GM12878 (cell line): ENCODE data around the gene CDK17. TPM values are rescaled to one million over a fixed set of nuclear protein-coding genes. Genes with fewer than 3 reads are reported as not detected.

Experiments used
- ATAC-seq: fragments of 200-7000 bp; cut with Tn5 transposase; 3 replicates; pipeline ENCODE4 v1.9.1; 2020; ENCODE audit warnings: mild to moderate bottlenecking, moderate library complexity
- BruUV-seq: library from RNA; stranded (reverse); fragments of 400-500 nt; replicated peaks from 2 replicates; lab custom pipeline; 2021; lab: Mats Ljungman, UMichigan
- CTCF ChIA-PET: fragments of 300-600 bp; sonication (Branson Sonifier 250); formaldehyde crosslinking; extraction: SDS; loops from one replicate; lab custom pipeline; 2021; ENCODE audit warnings: inconsistent platforms; lab: Yijun Ruan, JAX
- POLR2A ChIA-PET: fragments of 350-600 bp; formaldehyde crosslinking; extraction: SDS; loops from one replicate; lab custom pipeline; 2021; ENCODE audit warnings: inconsistent platforms; lab: Charles Lee
- RAD21 ChIA-PET: fragments of 300-600 bp; sonication (Branson Sonifier 250); formaldehyde crosslinking; loops from one replicate; lab custom pipeline; 2023; ENCODE audit warnings: antibody characterized with exemption; ENCODE audit not compliant: unreplicated experiment; lab: Charles Lee
- SMC1A ChIA-PET: fragments of 300-600 bp; sonication (Branson Sonifier 250); formaldehyde crosslinking; loops from one replicate; lab custom pipeline; 2023; ENCODE audit not compliant: unreplicated experiment, uncharacterized antibody; lab: Charles Lee
- DNase-seq: peaks from one replicate; pipeline ENCODE4 v3.0.0-alpha.2; 2011; ENCODE audit warnings: low read depth, low spot score
- FAIRE-seq: peaks from 3 replicates; lab custom pipeline; 2011; peaks lifted over from hg19 to GRCh38; lab: Jason Lieb, UNC
- H2AFZ ChIP-seq: 2 replicates; pipeline ENCODE4 v1.6.0; 2011; ENCODE audit warnings: low read depth, low read length, control low read depth; ENCODE audit not compliant: control insufficient read depth
- H3K27ac ChIP-seq: 2 replicates; pipeline ENCODE4 v1.5.1; 2011; ENCODE audit warnings: control low read depth; ENCODE audit not compliant: control insufficient read depth, insufficient read depth
- H3K27me3 ChIP-seq, 2 experiments: replicated peaks in 1 of 2; 2 replicates each; pipeline versions ENCODE4 v1.6.0 to v1.6.1; 2011; ENCODE audit warnings: low read length in 1 of 2; ENCODE audit not compliant: control insufficient read depth in 2 of 2, insufficient read depth in 2 of 2
- H3K36me3 ChIP-seq, 2 experiments: 2 replicates each; pipeline ENCODE4 v1.5.1; 2011; ENCODE audit warnings: low read length in 1 of 2; ENCODE audit not compliant: control insufficient read depth in 2 of 2, insufficient read depth in 2 of 2
- H3K4me1 ChIP-seq: 2 replicates; pipeline ENCODE4 v1.6.1; 2011; ENCODE audit warnings: mild to moderate bottlenecking, low read length, moderate library complexity, mixed read lengths; ENCODE audit not compliant: control insufficient read depth, insufficient read depth
- H3K4me2 ChIP-seq: 2 replicates; pipeline ENCODE4 v1.6.0; 2011; ENCODE audit warnings: control low read depth; ENCODE audit not compliant: control insufficient read depth, insufficient read depth
- H3K4me3 ChIP-seq: fragments of 200-600 bp; sonication (generic); 2 replicates; pipeline ENCODE4 v1.5.1; 2016
- H3K79me2 ChIP-seq: 2 replicates; pipeline ENCODE4 v1.6.0; 2011; ENCODE audit warnings: low read length; ENCODE audit not compliant: control insufficient read depth, insufficient read depth
- H3K9ac ChIP-seq: 2 replicates; pipeline ENCODE4 v1.8.0; 2011; ENCODE audit warnings: low read length, control low read depth, mixed read lengths; ENCODE audit not compliant: control insufficient read depth, insufficient read depth
- H3K9me3 ChIP-seq: replicated peaks from 3 replicates; pipeline ENCODE4 v1.5.1; 2011; ENCODE audit warnings: mild to moderate bottlenecking, low read length; ENCODE audit not compliant: control insufficient read depth, insufficient read depth
- H4K20me1 ChIP-seq: 2 replicates; pipeline ENCODE4 v1.6.0; 2011; ENCODE audit not compliant: control insufficient read depth, insufficient read depth
- BACH1 ChIP-seq: fragments of 450-650 bp; IDR thresholded peaks from 2 replicates; pipeline ENCODE4 v1.6.1; 2017; ENCODE audit warnings: mild to moderate bottlenecking, borderline replicate concordance
- BMI1 ChIP-seq: fragments of 450-650 bp; IDR thresholded peaks from 2 replicates; pipeline ENCODE4 v1.6.1; 2016; ENCODE audit warnings: mild to moderate bottlenecking, moderate library complexity, borderline replicate concordance
- CBFB ChIP-seq: IDR thresholded peaks from 2 replicates; pipeline ENCODE4 v1.6.1; 2016; ENCODE audit warnings: antibody characterized with exemption, low read depth
- EP300 ChIP-seq, 2 experiments: fragments of 150-350 bp in 1 of 2; IDR thresholded peaks; 2 replicates each; pipeline ENCODE4 v1.6.1; 2011 to 2012; ENCODE audit warnings: low read depth in 2 of 2, low read length in 2 of 2, borderline replicate concordance in 1 of 2, improper control_type of control experiment in 1 of 2, inconsistent platforms in 1 of 2; ENCODE audit not compliant: control insufficient read depth in 1 of 2
- HDAC2 ChIP-seq: fragments of 200-600 bp; sonication (generic); IDR thresholded peaks from 2 replicates; pipeline ENCODE4 v1.6.1; 2017
- IKZF2 ChIP-seq, 2 experiments: fragments of 450-650 bp; IDR thresholded peaks; 2 replicates each; pipeline ENCODE4 v1.6.1; 2017; ENCODE audit warnings: mild to moderate bottlenecking in 2 of 2, moderate library complexity in 2 of 2
- JUND ChIP-seq: IDR thresholded peaks from 2 replicates; pipeline ENCODE4 v1.6.1; 2012; ENCODE audit warnings: low read depth, mild to moderate bottlenecking, low read length, improper control_type of control experiment, moderate library complexity
- RBBP5 ChIP-seq: fragments of 200-600 bp; sonication (generic); conservative IDR thresholded peaks from 2 replicates; pipeline ENCODE4 v1.6.1; 2016
- RELB ChIP-seq: fragments of 450-650 bp; IDR thresholded peaks from 2 replicates; pipeline ENCODE4 v1.6.1; 2017; ENCODE audit warnings: low read depth, mild to moderate bottlenecking, moderate library complexity
- TCF7 ChIP-seq: IDR thresholded peaks from 2 replicates; pipeline ENCODE4 v1.6.1; 2014; ENCODE audit warnings: antibody characterized with exemption, borderline replicate concordance
- ZBTB11 ChIP-seq: fragments of 450-650 bp; formaldehyde crosslinking; IDR thresholded peaks from 2 replicates; pipeline ENCODE4 v1.5.0; 2022; ENCODE audit warnings: mild to moderate bottlenecking, missing genetic modification characterization
- WGBS: methylation state at CpG from one replicate; pipeline ENCODE4 v1.1.6; 2016; ENCODE audit warnings: low lambda C conversion rate; ENCODE audit not compliant: insufficient replicate concordance, insufficient coverage; ENCODE audit errors: missing lambda C conversion rate; 5-methylcytosine and 5-hydroxymethylcytosine counted together
- in situ Hi-C: fragments of 300-500 bp; cut with MboI; formaldehyde crosslinking; loops from 9 replicates; pipeline ENCODE4 v1.14.3; 2018; ENCODE audit warnings: mixed read lengths
- intact Hi-C: fragments of 100-400 bp; cut with micrococcal nuclease; formaldehyde crosslinking; loops from one replicate; pipeline ENCODE4 v1.14.2; 2022; ENCODE audit not compliant: unreplicated experiment
- polyA plus RNA-seq, 11 experiments: library from polyadenylated mRNA; depleted of rRNA in 4 of 11; unstranded in 6 of 11; stranded (reverse) in 5 of 11; fragments of >200 nt; fragmentation: Nextera tagmentation in 4 of 11; fragmentation: Illumina TruSeq in 1 of 11; extraction: Ambion mirVana in 4 of 11; extraction: Trizol in 1 of 11; gene quantifications; 1 replicate in 1 of 11; 2 replicates in 10 of 11; pipeline versions ENCODE4 v1.2.1 to v1.2.3, GENCODE V29; 2011 to 2016; ENCODE audit warnings: inconsistent platforms in 2 of 11, missing spikeins in 2 of 11, low read depth in 1 of 11
- total RNA-seq, 4 experiments: library from RNA; depleted of rRNA in 3 of 4; stranded (reverse); fragments of >200 nt in 3 of 4; fragmentation: Illumina TruSeq in 1 of 4; extraction: Trizol in 1 of 4; gene quantifications; 2 replicates each; pipeline versions ENCODE4 v1.2.1 to v1.2.3, GENCODE V29; 2013 to 2021
- TF ChIP-seq, protein P1 (sequence below): fragments of 150-350 bp; IDR thresholded peaks from 2 replicates; pipeline ENCODE4 v1.6.1; 2014; ENCODE audit warnings: mild to moderate bottlenecking, low read depth, low read length
- TF ChIP-seq, protein P2 (sequence below): fragments of 450-650 bp; formaldehyde crosslinking; IDR thresholded peaks from 2 replicates; pipeline ENCODE4 v1.4.0; 2020; ENCODE audit warnings: mild to moderate bottlenecking, moderate library complexity

The CDK17 gene
- total and polyA plus RNA-seq, 10 of the 15 experiments (the other 5 are each of a cell fraction or from before 2014, with no cell fraction given): 5.6 to 45.6 (median 18.3) TPM

DNA sequence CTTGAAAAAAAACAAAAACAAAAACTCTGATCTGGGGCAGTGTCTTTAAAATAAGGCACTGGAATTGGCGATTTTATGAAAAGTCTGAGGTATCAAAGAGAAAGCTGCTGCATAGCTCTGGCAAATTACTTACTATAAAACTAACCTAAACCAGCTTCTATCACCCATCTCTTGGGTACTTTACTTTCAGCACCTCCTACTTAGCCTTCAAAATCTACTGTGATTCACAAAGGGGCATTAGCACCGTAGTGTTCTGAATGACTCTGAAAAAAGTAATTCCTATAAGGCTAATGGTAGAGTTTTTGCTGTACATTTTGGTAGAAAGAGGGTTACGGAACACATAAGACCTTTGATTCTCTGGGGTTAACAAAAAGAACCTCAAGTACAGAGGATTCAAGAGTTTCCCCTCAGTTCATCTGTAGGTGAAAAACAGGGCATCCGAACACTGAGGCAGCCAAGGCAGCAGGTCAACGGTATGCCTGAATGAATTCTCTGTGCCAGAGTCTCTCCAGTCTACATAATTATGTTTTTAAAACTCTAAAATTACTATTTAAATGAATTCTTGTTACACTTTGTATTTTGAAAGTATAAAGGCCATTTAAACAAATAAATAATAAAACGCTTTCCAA is 104.6 kb downstream of the CDK17 start:
- ChIA-PET CTCF (interaction anchor here (1.0 to 1.3 kb wide), 4 partner anchors 13 to 220 kb away, joined by 3 to 4 read pairs (median 3); no protein-coding TSS in a partner anchor), POLR2A (interaction anchor here (0.6 to 1.2 kb wide), 2 partner anchors 104 to 220 kb away, joined by 3 read pairs; partner anchors contain the start of gene CDK17), SMC1A (interaction anchor here (0.8 to 2.0 kb wide), 12 partner anchors 8 to 377 kb away, joined by 3 to 9 read pairs (median 4); no protein-coding TSS in a partner anchor), RAD21 (interaction anchor here (1.3 to 1.4 kb wide), 2 partner anchors 29 to 103 kb away, joined by 3 to 4 read pairs; no protein-coding TSS in a partner anchor)
- Histone ChIP-seq H3K79me2 (no peaks in the 10 kb centered on the region), H3K27ac (no peak overlapping the region), H4K20me1 (no peaks in the 10 kb centered on the region), H3K4me3 (no peak overlapping the region), H3K9ac (no peak overlapping the region), H3K9me3 (no peaks in the 10 kb centered on the region), H3K27me3 (no peaks in the 10 kb centered on the region), H2AFZ (no peak overlapping the region), H3K4me1 (peaks cover 9% of the 10 kb centered on the region), H3K4me2 (no peak overlapping the region), H3K36me3 (peaks cover 0 to 17% of the 10 kb centered on the region in 2 experiments; a peak in 3 of 4 replicates)
- BruUV-seq: TSS peak; percentile 10
- 31% methylated on average over 6 of the region's 6 CpGs for WGBS
- ATAC-seq (peak; percentile 33), DNase-seq (no peak), FAIRE-seq (no peak)
- intact Hi-C loops (no loop called here), in situ Hi-C loops (no loop called here)
- TF ChIP-seq RELB (no peak), CBFB (no peak), JUND (no peak), RBBP5 (no peak), BMI1 (no peak), IKZF2 (IDR thresholded peaks at IDR 0.05) (no peak), BACH1 (no peak), TCF7 (no peak), EP300 (IDR thresholded peaks at IDR 0.05; ENCODE audit: borderline replicate concordance in 1 of 2, control insufficient read depth in 1 of 2, low read depth in 2 of 2, low read length in 2 of 2) (no peak), ZBTB11 (CRISPR knock-in tag) (no peak), HDAC2 (no peak)
- TF ChIP-seq, protein P1, sequence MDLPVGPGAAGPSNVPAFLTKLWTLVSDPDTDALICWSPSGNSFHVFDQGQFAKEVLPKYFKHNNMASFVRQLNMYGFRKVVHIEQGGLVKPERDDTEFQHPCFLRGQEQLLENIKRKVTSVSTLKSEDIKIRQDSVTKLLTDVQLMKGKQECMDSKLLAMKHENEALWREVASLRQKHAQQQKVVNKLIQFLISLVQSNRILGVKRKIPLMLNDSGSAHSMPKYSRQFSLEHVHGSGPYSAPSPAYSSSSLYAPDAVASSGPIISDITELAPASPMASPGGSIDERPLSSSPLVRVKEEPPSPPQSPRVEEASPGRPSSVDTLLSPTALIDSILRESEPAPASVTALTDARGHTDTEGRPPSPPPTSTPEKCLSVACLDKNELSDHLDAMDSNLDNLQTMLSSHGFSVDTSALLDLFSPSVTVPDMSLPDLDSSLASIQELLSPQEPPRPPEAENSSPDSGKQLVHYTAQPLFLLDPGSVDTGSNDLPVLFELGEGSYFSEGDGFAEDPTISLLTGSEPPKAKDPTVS: no peak
- TF ChIP-seq, protein P2, sequence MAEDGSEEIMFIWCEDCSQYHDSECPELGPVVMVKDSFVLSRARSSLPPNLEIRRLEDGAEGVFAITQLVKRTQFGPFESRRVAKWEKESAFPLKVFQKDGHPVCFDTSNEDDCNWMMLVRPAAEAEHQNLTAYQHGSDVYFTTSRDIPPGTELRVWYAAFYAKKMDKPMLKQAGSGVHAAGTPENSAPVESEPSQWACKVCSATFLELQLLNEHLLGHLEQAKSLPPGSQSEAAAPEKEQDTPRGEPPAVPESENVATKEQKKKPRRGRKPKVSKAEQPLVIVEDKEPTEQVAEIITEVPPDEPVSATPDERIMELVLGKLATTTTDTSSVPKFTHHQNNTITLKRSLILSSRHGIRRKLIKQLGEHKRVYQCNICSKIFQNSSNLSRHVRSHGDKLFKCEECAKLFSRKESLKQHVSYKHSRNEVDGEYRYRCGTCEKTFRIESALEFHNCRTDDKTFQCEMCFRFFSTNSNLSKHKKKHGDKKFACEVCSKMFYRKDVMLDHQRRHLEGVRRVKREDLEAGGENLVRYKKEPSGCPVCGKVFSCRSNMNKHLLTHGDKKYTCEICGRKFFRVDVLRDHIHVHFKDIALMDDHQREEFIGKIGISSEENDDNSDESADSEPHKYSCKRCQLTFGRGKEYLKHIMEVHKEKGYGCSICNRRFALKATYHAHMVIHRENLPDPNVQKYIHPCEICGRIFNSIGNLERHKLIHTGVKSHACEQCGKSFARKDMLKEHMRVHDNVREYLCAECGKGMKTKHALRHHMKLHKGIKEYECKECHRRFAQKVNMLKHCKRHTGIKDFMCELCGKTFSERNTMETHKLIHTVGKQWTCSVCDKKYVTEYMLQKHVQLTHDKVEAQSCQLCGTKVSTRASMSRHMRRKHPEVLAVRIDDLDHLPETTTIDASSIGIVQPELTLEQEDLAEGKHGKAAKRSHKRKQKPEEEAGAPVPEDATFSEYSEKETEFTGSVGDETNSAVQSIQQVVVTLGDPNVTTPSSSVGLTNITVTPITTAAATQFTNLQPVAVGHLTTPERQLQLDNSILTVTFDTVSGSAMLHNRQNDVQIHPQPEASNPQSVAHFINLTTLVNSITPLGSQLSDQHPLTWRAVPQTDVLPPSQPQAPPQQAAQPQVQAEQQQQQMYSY (CRISPR knock-in tag): no peak
